HG02885 (cell line): ENCODE results near the gene NSD1.
"Not testable (repeated sequence)": the region's sequence is repeated elsewhere in the genome, so short reads cannot be mapped to it uniquely, and the experiment has no call there.

ENCODE experiments used
- ATAC-seq: cut with Tn5 transposase; IDR thresholded peaks from one replicate; pipeline ENCODE4 v1.9.1; 2021; ENCODE audit warnings: mild to moderate bottlenecking; ENCODE audit not compliant: unreplicated experiment, poor library complexity

NSD1 gene

GRCh38 chr5:177220576-177220975, 87.0 kb downstream of the NSD1 start:
- ATAC-seq = no peak

- ATAC-seq = no peak
Observed at GRCh38 chr5:177222269-177222668, 88.7 kb downstream of the NSD1 start.

GRCh38 chr5:177225798-177226197, 92.2 kb downstream of the NSD1 start:
- ATAC-seq = no peak

- no peak for ATAC-seq
Observed at GRCh38 chr5:177226860-177227259, 93.3 kb downstream of the NSD1 start.

GRCh38 chr5:177228751-177229150, 95.2 kb downstream of the NSD1 start:
- ATAC-seq = no peak

GRCh38 chr5:177230660-177231059, 97.1 kb downstream of the NSD1 start:
- no peak for ATAC-seq

- ATAC-seq = no peak
Observed at GRCh38 chr5:177231479-177232250, 98.1 kb downstream of the NSD1 start.

GRCh38 chr5:177232358-177232757, 98.8 kb downstream of the NSD1 start:
- no peak for ATAC-seq

- ATAC-seq = no peak
Observed at GRCh38 chr5:177232761-177233160, 99.2 kb downstream of the NSD1 start.

GRCh38 chr5:177233206-177233605, 99.6 kb downstream of the NSD1 start:
- ATAC-seq = no peak

GRCh38 chr5:177233802-177234201, 100.2 kb downstream of the NSD1 start:
- no peak for ATAC-seq

- no peak for ATAC-seq
Observed at GRCh38 chr5:177234841-177235240, 101.3 kb downstream of the NSD1 start.

GRCh38 chr5:177241768-177242167, 108.2 kb downstream of the NSD1 start:
- ATAC-seq = no peak

- no peak for ATAC-seq
Observed at GRCh38 chr5:177242304-177242703, 108.7 kb downstream of the NSD1 start.

- ATAC-seq = no peak
Observed at GRCh38 chr5:177249761-177250537, 116.4 kb downstream of the NSD1 start.

GRCh38 chr5:177253252-177253651, 119.7 kb downstream of the NSD1 start:
- no peak for ATAC-seq

- no peak for ATAC-seq
Observed at GRCh38 chr5:177256296-177256695, 122.7 kb downstream of the NSD1 start.

- ATAC-seq = not testable (repeated sequence)
Observed at GRCh38 chr5:177258711-177259110, 125.1 kb downstream of the NSD1 start.

GRCh38 chr5:177260961-177261360, 127.4 kb downstream of the NSD1 start:
- ATAC-seq = no peak

GRCh38 chr5:177261510-177261909, 127.9 kb downstream of the NSD1 start:
- ATAC-seq = no peak

- ATAC-seq = no peak
Observed at GRCh38 chr5:177264178-177264577, 130.6 kb downstream of the NSD1 start.

- no peak for ATAC-seq
Observed at GRCh38 chr5:177265395-177265794, 131.8 kb downstream of the NSD1 start.
